Colonic mucosa (tissue), 4 donors: ENCODE results near the gene CCR1. TPM values are rescaled to one million over a fixed set of nuclear protein-coding genes. Genes with fewer than 3 reads are reported as not detected.

ENCODE experiments used
- DNase-seq: peaks from one replicate; pipeline ENCODE4 v3.0.0-alpha.2; 2020
- H3K27ac ChIP-seq: fragments of 200-600 bp; one replicate; pipeline ENCODE4 v1.8.0; 2021
- H3K27me3 ChIP-seq: fragments of 200-600 bp; one replicate; pipeline ENCODE4 v1.8.0; 2021
- H3K36me3 ChIP-seq: fragments of 200-600 bp; one replicate; pipeline ENCODE4 v1.8.0; 2021
- H3K4me1 ChIP-seq: fragments of 200-600 bp; one replicate; pipeline ENCODE4 v1.8.0; 2021; ENCODE audit warnings: mild to moderate bottlenecking
- H3K4me3 ChIP-seq: fragments of 200-600 bp; one replicate; pipeline ENCODE4 v1.8.0; 2021
- H3K9ac ChIP-seq, 2 donors: one replicate each; pipeline ENCODE4 v1.7.0; 2013; ENCODE audit warnings: control low read depth in 2 of 2, low read depth in 2 of 2, low read length in 2 of 2
- H3K9me3 ChIP-seq: fragments of 200-600 bp; one replicate; pipeline ENCODE4 v1.8.0; 2021
- intact Hi-C: fragments of 100-400 bp; cut with DNase I; formaldehyde crosslinking; loops from one replicate; pipeline ENCODE4 v1.14.1; 2022
- total RNA-seq, 2 donors: library from RNA; stranded (reverse); fragmentation: NEBNext Ultra II Directional in 1 of 2; extraction: Animal tissue kit (Norgen Biotek cat#: 25700) in 1 of 2; gene quantifications; one replicate each; pipeline ENCODE4 v1.2.1, GENCODE V29; 2021
- TF ChIP-seq, protein P1 (sequence below): fragments of 200-600 bp; IDR thresholded peaks from one replicate; pipeline ENCODE4 v1.8.0; 2022; ENCODE audit warnings: antibody characterized with exemption, mild to moderate bottlenecking
- donor health status: healthy.
- donor health status: DM: no; HTN: no; CAD: no.
- donor health status: DM: no; HTN: no; CAD: no.

Gene CCR1
- total RNA-seq, 2 donors from 2014 or later = 0.57 to 6.0 TPM

DNA sequence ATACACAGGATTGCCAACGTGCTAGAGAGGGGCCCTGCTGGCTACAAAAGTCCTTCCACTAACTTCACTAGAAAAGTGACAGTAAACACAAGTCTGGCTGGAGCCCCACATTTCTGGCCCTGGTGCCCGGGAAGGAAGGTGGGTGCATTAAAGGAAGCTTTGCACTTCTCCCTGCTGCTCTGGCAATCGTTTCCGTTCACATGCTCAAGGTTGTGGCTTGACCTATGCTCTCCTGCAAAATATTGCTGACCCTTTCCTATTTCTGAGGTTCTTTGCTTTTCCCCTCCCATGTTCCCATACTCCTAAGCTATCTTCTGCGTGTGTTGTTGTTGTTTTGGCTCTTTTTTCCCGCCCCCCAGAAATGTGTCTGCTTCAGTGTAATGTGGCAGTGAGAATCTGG lies 25.1 kb upstream of the CCR1 start:
- no peak for DNase-seq
- Histone ChIP-seq H3K4me1 (no peaks in the 10 kb centered on the region), H3K27me3 (no peaks in the 10 kb centered on the region), H3K9me3 (no peaks in the 10 kb centered on the region), H3K36me3 (no peaks in the 10 kb centered on the region), H3K27ac (no peak overlapping the region), H3K9ac (no peak overlapping the region), H3K4me3 (no peak overlapping the region)
- TF ChIP-seq, protein P1, sequence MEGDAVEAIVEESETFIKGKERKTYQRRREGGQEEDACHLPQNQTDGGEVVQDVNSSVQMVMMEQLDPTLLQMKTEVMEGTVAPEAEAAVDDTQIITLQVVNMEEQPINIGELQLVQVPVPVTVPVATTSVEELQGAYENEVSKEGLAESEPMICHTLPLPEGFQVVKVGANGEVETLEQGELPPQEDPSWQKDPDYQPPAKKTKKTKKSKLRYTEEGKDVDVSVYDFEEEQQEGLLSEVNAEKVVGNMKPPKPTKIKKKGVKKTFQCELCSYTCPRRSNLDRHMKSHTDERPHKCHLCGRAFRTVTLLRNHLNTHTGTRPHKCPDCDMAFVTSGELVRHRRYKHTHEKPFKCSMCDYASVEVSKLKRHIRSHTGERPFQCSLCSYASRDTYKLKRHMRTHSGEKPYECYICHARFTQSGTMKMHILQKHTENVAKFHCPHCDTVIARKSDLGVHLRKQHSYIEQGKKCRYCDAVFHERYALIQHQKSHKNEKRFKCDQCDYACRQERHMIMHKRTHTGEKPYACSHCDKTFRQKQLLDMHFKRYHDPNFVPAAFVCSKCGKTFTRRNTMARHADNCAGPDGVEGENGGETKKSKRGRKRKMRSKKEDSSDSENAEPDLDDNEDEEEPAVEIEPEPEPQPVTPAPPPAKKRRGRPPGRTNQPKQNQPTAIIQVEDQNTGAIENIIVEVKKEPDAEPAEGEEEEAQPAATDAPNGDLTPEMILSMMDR = no peak
- intact Hi-C loops = no loop called here

DNA sequence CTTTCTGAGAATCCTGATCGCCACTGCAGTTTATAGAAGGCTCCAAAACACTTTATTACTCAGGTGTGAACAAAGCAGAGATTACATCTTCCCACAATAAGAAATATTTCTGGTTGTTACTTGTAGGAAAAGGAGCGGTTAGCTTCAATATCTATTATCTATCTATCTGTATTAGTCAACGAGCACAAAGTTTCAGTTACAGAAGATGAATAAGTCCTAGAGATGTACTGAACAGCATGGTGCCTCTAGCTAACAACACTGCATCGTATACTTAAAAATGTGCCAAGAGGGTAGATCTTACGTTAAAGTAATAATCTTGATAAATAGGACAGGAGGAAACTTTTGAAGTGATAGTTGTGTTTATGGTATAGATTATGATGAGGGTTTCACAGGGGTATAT lies 23.2 kb upstream of the CCR1 start:
- TF ChIP-seq, protein P1 = no peak
- H3K36me3 ChIP-seq = no peaks in the 10 kb centered on the region

DNA sequence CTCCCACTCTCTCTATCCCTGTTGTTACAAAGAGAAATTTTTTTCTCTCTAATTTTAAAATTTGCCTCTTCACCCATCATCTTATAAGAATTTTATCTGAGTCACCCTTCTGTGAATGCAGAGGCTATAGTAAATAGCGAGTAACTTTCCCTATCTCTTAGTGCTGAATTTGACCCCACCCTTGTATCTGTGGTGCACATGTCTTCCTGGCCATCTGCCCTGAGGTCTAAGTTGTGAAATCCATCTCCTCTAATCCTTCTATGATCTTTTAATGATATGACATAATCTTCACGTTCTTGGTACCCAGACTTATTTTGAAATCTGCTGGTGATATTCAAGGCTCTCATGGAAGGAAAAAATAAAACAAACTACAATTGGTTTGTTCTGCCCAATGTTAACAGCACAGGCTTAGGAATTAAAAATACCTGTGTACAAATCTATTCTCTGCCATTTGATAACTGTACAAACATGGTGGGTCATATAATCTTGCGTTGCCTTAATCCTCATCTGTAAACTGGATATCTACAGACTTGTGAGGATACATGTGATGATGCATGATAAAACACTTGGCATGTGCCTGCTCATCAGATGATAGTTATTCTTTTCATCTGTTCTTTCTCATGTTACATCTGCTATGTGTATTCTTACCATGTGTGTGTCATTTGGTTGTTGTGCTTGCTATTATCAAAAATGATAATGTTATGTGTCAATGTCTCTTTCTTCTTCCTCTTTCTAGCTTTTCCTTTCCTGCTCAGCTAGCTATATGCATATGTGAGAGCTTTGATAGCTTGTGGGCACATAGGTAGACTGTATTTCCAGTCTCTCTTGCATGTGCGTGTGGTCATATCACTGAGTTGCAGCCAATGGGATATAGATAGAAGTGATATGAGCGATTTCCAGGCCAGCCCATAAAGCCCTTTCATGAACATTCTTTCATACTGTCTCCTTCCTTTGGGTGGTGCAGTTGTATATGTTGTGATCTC lies 20.4 kb upstream of the CCR1 start:
- peak; percentile 32 for DNase-seq

More for the DNA sequence above, 23.2 kb upstream of the CCR1 start:
- no peaks in the 10 kb centered on the region for H3K9me3 ChIP-seq
- no peak overlapping the region for H3K4me3 ChIP-seq
- no peak overlapping the region for H3K27ac ChIP-seq
- intact Hi-C loops = no loop called here
- no peak for DNase-seq
- H3K9ac ChIP-seq = no peak overlapping the region
- H3K4me1 ChIP-seq = no peaks in the 10 kb centered on the region
- no peaks in the 10 kb centered on the region for H3K27me3 ChIP-seq

DNA sequence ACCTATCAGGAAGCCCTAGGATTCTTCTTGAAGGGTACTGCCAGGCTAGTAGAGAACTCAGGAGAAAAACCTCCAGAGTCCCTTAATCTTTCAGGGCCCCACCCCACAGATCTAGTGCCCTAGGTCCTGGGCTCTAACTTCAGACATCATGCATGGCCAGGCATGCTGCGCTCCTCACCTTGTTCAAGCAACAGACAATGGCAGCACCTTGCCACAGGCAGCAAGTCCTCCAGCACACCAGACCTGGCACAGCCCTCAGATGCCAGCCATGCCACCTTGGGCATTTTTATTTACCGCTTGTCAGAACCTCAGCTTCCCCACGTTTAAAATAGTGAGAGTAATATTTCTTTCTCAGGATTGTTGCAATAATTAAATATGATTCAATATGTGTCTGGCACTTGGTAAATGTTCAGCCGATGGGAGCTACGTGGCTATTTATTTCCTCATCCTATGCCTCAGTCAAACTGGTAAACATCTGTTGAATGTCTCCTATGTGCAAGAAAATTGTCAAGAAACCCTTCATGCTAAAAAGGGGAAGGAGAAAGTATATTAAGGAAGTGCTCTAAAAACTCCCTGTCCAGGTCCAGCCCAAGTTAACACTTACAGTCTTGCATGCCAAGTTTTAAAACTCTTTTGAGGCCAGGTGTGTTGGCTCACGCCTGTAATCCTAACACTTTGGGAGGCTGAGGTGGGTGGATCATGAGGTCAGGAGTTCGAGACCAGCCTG lies 14.5 kb upstream of the CCR1 start:
- TF ChIP-seq, protein P1 = no peak
- Histone ChIP-seq H3K27ac (no peak overlapping the region), H3K27me3 (no peaks in the 10 kb centered on the region), H3K9ac (no peak overlapping the region), H3K4me1 (no peaks in the 10 kb centered on the region), H3K9me3 (no peaks in the 10 kb centered on the region), H3K4me3 (no peak overlapping the region), H3K36me3 (no peaks in the 10 kb centered on the region)
- no peak for DNase-seq
- intact Hi-C loops = no loop called here

More for the DNA sequence above, 20.4 kb upstream of the CCR1 start:
- no peak overlapping the region for H3K4me3 ChIP-seq
- H3K36me3 ChIP-seq = no peaks in the 10 kb centered on the region
- no peaks in the 10 kb centered on the region for H3K9me3 ChIP-seq
- TF ChIP-seq, protein P1 = no peak
- no peaks in the 10 kb centered on the region for H3K4me1 ChIP-seq
- H3K27ac ChIP-seq = no peak overlapping the region
- H3K27me3 ChIP-seq = no peaks in the 10 kb centered on the region
- H3K9ac ChIP-seq = no peak overlapping the region
- intact Hi-C loops = no loop called here

DNA sequence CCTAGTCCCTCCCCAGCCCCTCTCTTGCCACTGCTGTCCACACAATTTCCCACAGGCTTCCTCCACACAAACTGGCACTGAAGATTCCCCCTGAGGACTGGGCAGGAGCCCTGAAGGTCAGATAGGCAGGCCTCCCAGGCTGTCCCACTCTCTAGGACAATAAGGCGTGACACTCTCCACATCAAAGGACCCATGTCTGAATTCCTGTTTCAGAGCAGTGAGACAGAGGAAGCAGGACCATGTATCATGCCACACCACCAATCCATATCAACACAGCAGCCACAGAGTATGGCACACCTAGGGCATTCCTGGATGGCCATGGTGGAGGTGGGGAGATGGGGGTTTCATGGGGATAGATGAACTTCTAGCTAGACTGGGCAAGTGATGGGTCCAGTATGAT lies 13.8 kb upstream of the CCR1 start:
- TF ChIP-seq, protein P1 = no peak

More for the DNA sequence above, 13.8 kb upstream of the CCR1 start:
- Histone ChIP-seq H3K9me3 (no peaks in the 10 kb centered on the region), H3K4me1 (no peaks in the 10 kb centered on the region), H3K9ac (no peak overlapping the region), H3K27ac (no peak overlapping the region), H3K4me3 (no peak overlapping the region), H3K36me3 (no peaks in the 10 kb centered on the region), H3K27me3 (no peaks in the 10 kb centered on the region)
- intact Hi-C loops = no loop called here
- no peak for DNase-seq
